HG02763 (cell line): ENCODE data around the gene PTGER1.

Experiments
- ATAC-seq: cut with Tn5 transposase; IDR thresholded peaks from one replicate; pipeline ENCODE4 v1.9.1; 2021; ENCODE audit warnings: mild to moderate bottlenecking, moderate library complexity; ENCODE audit not compliant: unreplicated experiment

PTGER1 gene

GRCh38 chr19:14502334-14503092 lies 27.4 kb upstream of the PTGER1 start:
- ATAC-seq: no peak

GRCh38 chr19:14497228-14497921 lies 22.2 kb upstream of the PTGER1 start:
- ATAC-seq: no peak

GRCh38 chr19:14496834-14497227 lies 21.7 kb upstream of the PTGER1 start:
- ATAC-seq: no peak

GRCh38 chr19:14496029-14496833 lies 21.1 kb upstream of the PTGER1 start, which contains the start of gene GIPC1:
GIPC1 (minus strand) TSS chr19:14496127; CDS start chr19:14482976, 13,151 bp downstream.
- peak; percentile 81 for ATAC-seq

GRCh38 chr19:14495672-14496028 lies 20.5 kb upstream of the PTGER1 start:
- ATAC-seq: no peak

GRCh38 chr19:14494910-14495671 lies 19.9 kb upstream of the PTGER1 start:
- no peak for ATAC-seq

- no peak for ATAC-seq
These were observed 19.3 kb upstream of the PTGER1 start for GRCh38 chr19:14494411-14494810.

- no peak for ATAC-seq
These were observed 17.7 kb upstream of the PTGER1 start for GRCh38 chr19:14492756-14493337.

- no peak for ATAC-seq
These were observed 12.4 kb upstream of the PTGER1 start for GRCh38 chr19:14487370-14488125.

GRCh38 chr19:14482172-14482941 lies 7.2 kb upstream of the PTGER1 start:
- ATAC-seq: no peak

GRCh38 chr19:14480700-14481079 lies 5.5 kb upstream of the PTGER1 start:
- no peak for ATAC-seq

- ATAC-seq: no peak
These were observed 5.0 kb upstream of the PTGER1 start for GRCh38 chr19:14479975-14480699.

GRCh38 chr19:14479309-14479974 lies 4.3 kb upstream of the PTGER1 start:
- ATAC-seq: no peak

GRCh38 chr19:14478113-14478545 lies 3.0 kb upstream of the PTGER1 start:
- ATAC-seq: no peak

GRCh38 chr19:14477418-14478112 lies 2.4 kb upstream of the PTGER1 start:
- no peak for ATAC-seq

- ATAC-seq: no peak
These were observed 1.7 kb upstream of the PTGER1 start for GRCh38 chr19:14476673-14477401.

- no peak for ATAC-seq
These were observed 1.1 kb upstream of the PTGER1 start for GRCh38 chr19:14476327-14476672.
